ENCODE measurements around the gene TAS2R5. TPM values are rescaled to one million over a fixed set of nuclear protein-coding genes. Genes with fewer than 3 reads are reported as not detected.

TAS2R5 gene
- polyA plus RNA-seq, 3 donors = 1.9 to 14.9 (median 10.0) TPM

Other genes with a start within 250 kb of the TAS2R5 start
- gene AGK, start 238.8 kb upstream of the TAS2R5 start, polyA plus RNA-seq (ENCODE audit: insufficient read length in 3 of 3) = 10 to 100 TPM; 33.4 to 42.4 (median 42.3) TPM
- 10 to 100 TPM; 25.2 to 36.3 (median 31.0) TPM for gene DENND11, start 88.1 kb upstream of the TAS2R5 start, polyA plus RNA-seq (ENCODE audit: insufficient read length in 3 of 3)
- under 1 TPM; 0.07 to 0.36 (median 0.30) TPM for gene WEE2, start 81.9 kb upstream of the TAS2R5 start, polyA plus RNA-seq (ENCODE audit: insufficient read length in 3 of 3)
- gene SSBP1, start 51.9 kb upstream of the TAS2R5 start, polyA plus RNA-seq (ENCODE audit: insufficient read length in 3 of 3) = 100 to 1,000 TPM; 122 to 133 (median 133) TPM
- 1 to 10 TPM in 2 of 3 donors, under 1 TPM in 1; 0.50 to 1.8 (median 1.6) TPM for gene TAS2R3, start 26.1 kb upstream of the TAS2R5 start, polyA plus RNA-seq (ENCODE audit: insufficient read length in 3 of 3)
- 1 to 10 TPM; 1.0 to 7.1 (median 5.1) TPM for gene TAS2R4, start 13.5 kb upstream of the TAS2R5 start, polyA plus RNA-seq (ENCODE audit: insufficient read length in 3 of 3)
- gene PRSS37, start 51.3 kb downstream of the TAS2R5 start, polyA plus RNA-seq (ENCODE audit: insufficient read length in 3 of 3) = under 1 TPM; 0.21 to 0.81 (median 0.74) TPM
- gene OR9A4, start 126.2 kb downstream of the TAS2R5 start, polyA plus RNA-seq (ENCODE audit: insufficient read length in 3 of 3) = not detected
- gene CLEC5A, start 156.8 kb downstream of the TAS2R5 start, polyA plus RNA-seq (ENCODE audit: insufficient read length in 3 of 3) = under 1 TPM; 0.19 to 0.55 (median 0.31) TPM
- gene TAS2R38, start 183.6 kb downstream of the TAS2R5 start, polyA plus RNA-seq (ENCODE audit: insufficient read length in 3 of 3) = not detected
- 10 to 100 TPM; 18.6 to 26.0 (median 24.4) TPM for gene MGAM, start 205.7 kb downstream of the TAS2R5 start, polyA plus RNA-seq (ENCODE audit: insufficient read length in 3 of 3)

Measured in renal pelvis (tissue), 3 donors.